Activated CD8-positive, alpha-beta memory T cell treated with anti-CD3 and anti-CD28 coated beads, Interleukin-2, amount 10 ng/mL, durations not matched to agents 7 days and 5 days (primary cell): Measurements from ENCODE around the gene FGG. TPM values are rescaled to one million over a fixed set of nuclear protein-coding genes. Genes with fewer than 3 reads are reported as not detected.

Experiments
- ATAC-seq: fragments of 150-1000 bp; cut with Tn5 transposase; one replicate; pipeline ENCODE4 v1.10.0; 2021; ENCODE audit warnings: moderate library complexity
- CTCF ChIA-PET: fragments of 350-600 bp; sonication (Branson Sonifier 250); formaldehyde crosslinking; loops from one replicate; lab custom pipeline; 2021; ENCODE audit warnings: antibody characterized with exemption; lab: Charles Lee
- DNase-seq: peaks from one replicate; pipeline ENCODE4 v3.0.0-alpha.2; 2020
- H3K27ac Mint-ChIP-seq: one replicate; pipeline ENCODE4 v1.8.0; 2021; ENCODE audit warnings: mild to moderate bottlenecking, mixed read lengths
- H3K27me3 Mint-ChIP-seq: one replicate; pipeline ENCODE4 v1.8.0; 2021; ENCODE audit warnings: mixed read lengths
- H3K36me3 Mint-ChIP-seq: one replicate; pipeline ENCODE4 v1.8.0; 2021; ENCODE audit warnings: mild to moderate bottlenecking, mixed read lengths
- H3K4me1 Mint-ChIP-seq: one replicate; pipeline ENCODE4 v1.8.0; 2021; ENCODE audit warnings: mixed read lengths
- H3K4me3 Mint-ChIP-seq: one replicate; pipeline ENCODE4 v1.8.0; 2021; ENCODE audit warnings: mild to moderate bottlenecking, moderate library complexity, mixed read lengths
- H3K9me3 Mint-ChIP-seq: one replicate; pipeline ENCODE4 v1.8.0; 2022; ENCODE audit warnings: low read depth, mixed read lengths
- total RNA-seq, 2 experiments: library from RNA; stranded (reverse); gene quantifications; one replicate each; pipeline ENCODE4 v1.2.3, GENCODE V29; 2021

FGG gene
- total RNA-seq, 2 experiments from 2014 or later = not detected

DNA sequence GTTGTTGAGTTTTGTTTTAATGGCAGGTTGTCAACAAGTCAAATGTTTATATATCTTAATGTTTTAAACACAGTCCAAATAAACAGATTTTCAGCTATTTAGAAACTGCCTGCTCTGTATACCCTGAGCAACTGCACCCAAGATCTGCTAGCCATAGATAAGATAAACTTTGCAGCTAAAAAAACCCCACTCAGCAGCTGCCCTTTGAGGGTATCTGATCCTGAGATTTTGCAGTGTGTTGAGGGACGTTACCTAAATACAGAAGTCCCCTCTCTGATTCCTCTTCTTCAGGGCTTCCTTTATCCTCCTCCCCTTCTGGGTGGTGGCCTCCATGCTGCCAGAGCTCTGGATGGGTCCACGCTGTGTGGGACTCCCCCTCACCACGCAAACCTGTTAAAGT is 11.0 kb upstream of the FGG start:
- Mint-ChIP-seq H3K27ac (no peak overlapping the region), H3K9me3 (no peaks in the 10 kb centered on the region), H3K27me3 (peaks cover 13% of the 10 kb centered on the region), H3K4me1 (peaks cover 2% of the 10 kb centered on the region), H3K4me3 (no peak overlapping the region), H3K36me3 (no peaks in the 10 kb centered on the region)
- ATAC-seq (no peak), DNase-seq (no peak)
- CTCF ChIA-PET = interaction anchor here (1.2 to 7.2 kb wide), 5 partner anchors 9 to 73 kb away, joined by 3 to 61 read pairs (median 5); partner anchors contain the start of gene PLRG1

DNA sequence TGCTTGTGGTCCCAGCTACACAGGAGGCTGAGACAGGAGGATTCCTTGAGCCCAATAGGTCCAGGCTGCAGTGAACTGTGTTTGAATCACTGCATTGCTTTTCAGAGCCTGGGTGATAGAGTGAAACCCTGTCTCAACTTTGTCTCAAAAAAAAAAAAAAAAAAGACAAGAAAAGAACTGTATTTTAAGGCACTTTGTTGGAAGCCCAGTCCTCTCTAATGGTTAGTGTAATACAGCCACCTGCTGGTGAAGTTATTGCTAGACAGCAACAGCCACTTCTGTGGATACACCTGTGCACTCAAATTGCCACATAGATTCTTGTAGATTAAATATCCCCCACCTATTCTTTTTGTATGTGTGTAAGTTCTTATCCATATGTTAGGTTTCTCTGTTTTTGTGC is 10.1 kb upstream of the FGG start:
- Mint-ChIP-seq H3K36me3 (no peaks in the 10 kb centered on the region), H3K4me1 (peaks cover 2% of the 10 kb centered on the region), H3K4me3 (no peak overlapping the region), H3K27me3 (peaks cover 13% of the 10 kb centered on the region), H3K9me3 (no peaks in the 10 kb centered on the region), H3K27ac (no peak overlapping the region)
- no peak for DNase-seq
- CTCF ChIA-PET = interaction anchor here (0.8 to 7.2 kb wide), 6 partner anchors 9 to 78 kb away, joined by 3 to 61 read pairs (median 4); partner anchors contain the start of gene PLRG1
- peak; percentile 57 for ATAC-seq

DNA sequence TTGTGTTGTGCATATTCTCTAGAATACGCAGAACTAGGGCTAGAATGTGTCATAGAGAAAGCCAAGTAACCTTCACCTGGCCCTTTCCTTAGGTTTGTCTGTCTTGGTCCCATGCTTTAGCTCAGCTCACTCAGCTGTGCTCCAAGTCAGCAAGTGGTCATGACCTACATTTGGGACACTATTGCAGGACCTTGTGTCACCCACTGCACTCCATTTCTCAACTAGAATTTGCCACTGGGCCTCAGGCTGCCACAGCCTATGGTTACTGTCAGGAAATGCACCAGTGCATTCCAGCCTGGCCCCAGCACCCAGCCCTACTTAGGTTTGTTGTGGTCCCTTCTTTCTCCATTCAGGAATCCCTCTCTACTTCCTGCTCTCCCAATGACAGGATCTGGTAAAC is 7.7 kb upstream of the FGG start:
- no peak for ATAC-seq
- no peak for DNase-seq
- Mint-ChIP-seq H3K27ac (no peak overlapping the region), H3K4me1 (peaks cover 7% of the 10 kb centered on the region), H3K9me3 (no peaks in the 10 kb centered on the region), H3K27me3 (peaks cover 3% of the 10 kb centered on the region), H3K36me3 (no peaks in the 10 kb centered on the region), H3K4me3 (no peak overlapping the region)
- CTCF ChIA-PET = interaction anchor here (1.3 to 7.2 kb wide), 5 partner anchors 8 to 69 kb away, joined by 3 to 61 read pairs (median 9); partner anchors contain the start of gene PLRG1

DNA sequence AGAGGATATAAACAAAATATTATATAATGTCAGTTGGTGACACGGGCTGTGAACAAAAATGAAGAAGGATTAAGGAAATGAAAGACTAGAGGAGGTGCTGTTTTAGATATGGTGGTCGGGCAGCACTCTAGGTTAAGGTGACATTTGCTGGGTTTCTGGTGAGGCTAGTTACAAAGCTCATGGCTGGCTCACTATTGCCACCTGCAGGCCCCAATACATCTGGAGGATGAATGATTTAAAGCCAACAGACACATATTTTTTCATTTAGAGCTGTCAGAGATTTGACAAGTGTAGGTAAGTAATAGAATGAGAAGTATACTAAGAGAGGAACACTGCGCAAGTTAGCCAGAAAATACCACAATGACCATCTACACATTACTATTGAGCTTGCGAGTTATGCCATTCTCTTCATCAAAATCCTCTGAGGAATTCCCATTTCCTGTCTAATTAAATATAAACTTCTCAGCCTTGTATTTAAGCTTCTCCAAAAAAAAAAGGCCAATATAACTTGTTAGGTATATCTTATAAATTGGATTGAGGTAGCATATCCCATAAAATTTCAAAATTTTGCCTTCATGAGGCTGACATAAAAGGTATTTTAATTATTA is 6.4 kb upstream of the FGG start:
- H3K4me3 Mint-ChIP-seq = no peak overlapping the region
- no peaks in the 10 kb centered on the region for H3K9me3 Mint-ChIP-seq
- H3K36me3 Mint-ChIP-seq = no peaks in the 10 kb centered on the region
- peaks cover 4% of the 10 kb centered on the region for H3K27me3 Mint-ChIP-seq
- peaks cover 7% of the 10 kb centered on the region for H3K4me1 Mint-ChIP-seq
- no peak overlapping the region for H3K27ac Mint-ChIP-seq
- DNase-seq (peak; percentile 75), ATAC-seq (peak; percentile 82)
- CTCF ChIA-PET = interaction anchor here (0.6 to 7.2 kb wide), 11 partner anchors 13 to 114 kb away, joined by 3 to 61 read pairs (median 4); partner anchors contain the start of gene PLRG1

DNA sequence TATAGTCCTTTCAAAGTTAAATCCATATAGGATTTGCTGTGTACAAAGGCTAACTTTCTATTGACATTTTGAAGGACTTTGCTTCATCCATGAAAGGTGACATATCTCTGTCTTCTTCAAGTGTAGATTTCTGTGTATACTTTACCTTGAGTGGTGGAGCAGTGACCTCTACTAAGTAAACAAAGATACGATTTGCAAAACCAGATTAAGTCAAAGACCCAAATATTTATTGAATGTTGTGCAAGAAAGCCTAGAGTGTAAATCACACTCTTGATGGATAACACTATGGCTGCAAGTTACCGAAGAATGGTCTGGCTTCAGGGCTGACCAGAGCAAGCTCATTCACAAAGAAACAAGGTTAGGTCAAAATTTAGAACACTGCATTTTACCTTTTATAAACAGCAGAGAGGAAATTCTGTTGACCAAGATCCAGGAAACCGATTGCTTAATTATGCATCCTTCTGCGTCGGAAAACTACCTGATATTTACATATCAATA is 5.4 kb upstream of the FGG start:
- ATAC-seq = no peak
- CTCF ChIA-PET = interaction anchor here (1.3 to 7.2 kb wide), 6 partner anchors 12 to 66 kb away, joined by 4 to 61 read pairs (median 8); partner anchors contain the start of gene PLRG1

DNA sequence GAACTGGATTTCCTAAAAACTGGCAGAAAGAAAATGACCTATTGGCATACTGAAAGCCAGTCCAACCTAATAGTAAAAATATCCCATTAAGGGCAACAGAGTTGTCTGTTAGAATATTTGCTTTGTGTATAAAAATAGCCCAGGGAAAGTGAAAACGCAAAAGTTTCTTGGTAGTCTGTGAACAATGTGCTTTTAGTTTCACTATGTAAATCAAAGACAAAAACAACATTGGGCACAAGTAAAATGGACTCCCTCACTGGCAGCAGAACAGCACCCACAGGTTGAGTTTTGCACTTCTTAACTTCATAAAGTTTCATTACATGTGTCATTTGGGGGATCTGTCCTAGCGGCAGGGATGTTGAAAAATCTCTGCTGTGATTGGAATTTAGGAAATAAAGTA is 4.3 kb upstream of the FGG start:
- Mint-ChIP-seq H3K36me3 (no peaks in the 10 kb centered on the region), H3K27ac (no peak overlapping the region), H3K27me3 (peaks cover 14% of the 10 kb centered on the region), H3K4me1 (peaks cover 7% of the 10 kb centered on the region), H3K9me3 (no peaks in the 10 kb centered on the region), H3K4me3 (no peak overlapping the region)
- no peak for DNase-seq
- ATAC-seq = peak; percentile 57
- CTCF ChIA-PET = interaction anchor here (0.9 to 1.4 kb wide), 3 partner anchors 58 to 66 kb away, joined by 3 to 7 read pairs (median 3); no protein-coding TSS in a partner anchor

More for the DNA sequence above, 5.4 kb upstream of the FGG start:
- H3K36me3 Mint-ChIP-seq = no peaks in the 10 kb centered on the region
- no peaks in the 10 kb centered on the region for H3K9me3 Mint-ChIP-seq
- H3K27ac Mint-ChIP-seq = no peak overlapping the region
- no peak for DNase-seq
- H3K4me3 Mint-ChIP-seq = no peak overlapping the region
- peaks cover 8% of the 10 kb centered on the region for H3K27me3 Mint-ChIP-seq
- peaks cover 7% of the 10 kb centered on the region for H3K4me1 Mint-ChIP-seq

DNA sequence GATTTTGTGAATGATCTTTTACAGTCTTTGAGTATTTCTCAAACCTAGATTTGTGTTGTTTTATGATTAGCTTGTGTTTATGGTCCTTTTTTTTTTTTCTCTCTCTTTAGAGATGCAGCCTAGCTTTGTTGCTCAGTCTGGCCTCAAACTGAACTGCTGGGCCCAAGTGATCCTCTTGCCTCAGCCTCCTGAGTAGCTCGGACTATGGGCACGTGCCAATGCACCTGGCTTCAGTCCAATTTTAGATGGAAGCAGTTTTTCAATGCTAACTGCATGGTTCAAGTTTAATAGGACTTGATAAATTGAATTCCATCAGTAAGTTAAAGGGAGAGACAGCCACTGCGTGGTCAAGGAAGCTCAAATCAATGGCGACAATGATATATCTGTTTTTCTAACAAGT is 3.8 kb upstream of the FGG start:
- H3K4me3 Mint-ChIP-seq = no peak overlapping the region
- no peaks in the 10 kb centered on the region for H3K36me3 Mint-ChIP-seq
- ATAC-seq (no peak), DNase-seq (no peak)
- CTCF ChIA-PET = interaction anchor here (0.9 to 1.4 kb wide), 3 partner anchors 57 to 65 kb away, joined by 3 to 7 read pairs (median 3); no protein-coding TSS in a partner anchor
- H3K4me1 Mint-ChIP-seq = peaks cover 7% of the 10 kb centered on the region
- peaks cover 17% of the 10 kb centered on the region for H3K27me3 Mint-ChIP-seq
- H3K27ac Mint-ChIP-seq = no peak overlapping the region
- H3K9me3 Mint-ChIP-seq = no peaks in the 10 kb centered on the region

- Mint-ChIP-seq H3K27ac (no peak overlapping the region), H3K4me3 (no peak overlapping the region)
These were observed 2.8 kb upstream of the FGG start for GRCh38 chr4:154615211-154615610.

GRCh38 chr4:154614306-154614705 is 1.9 kb upstream of the FGG start:
- ATAC-seq = no peak
- H3K27ac Mint-ChIP-seq = no peak overlapping the region
- peaks cover 7% of the 10 kb centered on the region for H3K4me1 Mint-ChIP-seq
- peaks cover 23% of the 10 kb centered on the region for H3K27me3 Mint-ChIP-seq
- CTCF ChIA-PET = interaction anchor here (1.0 to 1.5 kb wide), 2 partner anchors 58 to 62 kb away, joined by 3 read pairs; no protein-coding TSS in a partner anchor
- H3K9me3 Mint-ChIP-seq = no peaks in the 10 kb centered on the region
- H3K4me3 Mint-ChIP-seq = no peak overlapping the region
- no peak for DNase-seq
- no peaks in the 10 kb centered on the region for H3K36me3 Mint-ChIP-seq

More at GRCh38 chr4:154615211-154615610, 2.8 kb upstream of the FGG start:
- ATAC-seq (no peak), DNase-seq (no peak)
- no peaks in the 10 kb centered on the region for H3K36me3 Mint-ChIP-seq
- H3K27me3 Mint-ChIP-seq = peaks cover 20% of the 10 kb centered on the region
- no peaks in the 10 kb centered on the region for H3K9me3 Mint-ChIP-seq
- CTCF ChIA-PET = interaction anchor here (1.0 to 1.5 kb wide), 3 partner anchors 56 to 63 kb away, joined by 3 to 7 read pairs (median 3); no protein-coding TSS in a partner anchor
- peaks cover 7% of the 10 kb centered on the region for H3K4me1 Mint-ChIP-seq

DNA sequence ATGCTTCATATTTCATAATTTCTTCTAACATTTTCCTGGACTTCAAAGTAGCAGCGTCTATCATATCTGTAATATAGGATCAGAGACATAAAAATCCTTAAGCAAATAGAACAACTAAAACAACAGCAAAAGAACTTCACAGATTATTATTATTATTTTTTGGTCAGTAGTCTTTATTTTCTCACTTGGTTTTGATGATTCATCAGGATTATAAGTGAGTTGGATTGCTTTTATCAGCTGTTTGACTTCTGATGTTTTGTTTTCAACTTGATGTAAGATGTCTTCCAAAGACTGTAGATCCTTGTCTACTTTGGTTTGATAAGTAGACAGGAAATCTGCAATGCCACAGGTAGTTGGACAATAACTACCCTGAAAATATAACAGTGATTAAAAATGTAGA is 623 bp downstream of the FGG start:
- Mint-ChIP-seq H3K4me3 (no peak overlapping the region), H3K27ac (no peak overlapping the region), H3K27me3 (peaks cover 39% of the 10 kb centered on the region), H3K9me3 (no peaks in the 10 kb centered on the region), H3K36me3 (no peaks in the 10 kb centered on the region), H3K4me1 (peaks cover 4% of the 10 kb centered on the region)
- CTCF ChIA-PET = interaction anchor here (1.4 to 1.9 kb wide), 2 partner anchors 13 to 53 kb away, joined by 3 to 4 read pairs; no protein-coding TSS in a partner anchor
- no peak for ATAC-seq
- DNase-seq = no peak

GRCh38 chr4:154610582-154610981 is 1.9 kb downstream of the FGG start:
- no peaks in the 10 kb centered on the region for H3K36me3 Mint-ChIP-seq
- CTCF ChIA-PET = interaction anchor here (1.6 to 2.3 kb wide), 2 partner anchors 52 to 58 kb away, joined by 3 to 6 read pairs; no protein-coding TSS in a partner anchor

GRCh38 chr4:154609532-154609931 is 2.9 kb downstream of the FGG start:
- Mint-ChIP-seq H3K9me3 (no peaks in the 10 kb centered on the region), H3K4me1 (no peaks in the 10 kb centered on the region), H3K27ac (no peak overlapping the region), H3K27me3 (peaks cover 44% of the 10 kb centered on the region), H3K4me3 (no peak overlapping the region), H3K36me3 (no peaks in the 10 kb centered on the region)
- CTCF ChIA-PET = interaction anchor here (1.1 to 2.3 kb wide), 3 partner anchors 11 to 57 kb away, joined by 3 to 6 read pairs (median 3); no protein-coding TSS in a partner anchor
- no peak for DNase-seq
- ATAC-seq = no peak

More at GRCh38 chr4:154610582-154610981, 1.9 kb downstream of the FGG start:
- DNase-seq (no peak), ATAC-seq (no peak)
- Mint-ChIP-seq H3K9me3 (no peaks in the 10 kb centered on the region), H3K27me3 (peaks cover 41% of the 10 kb centered on the region), H3K4me3 (no peak overlapping the region), H3K4me1 (no peaks in the 10 kb centered on the region), H3K27ac (no peak overlapping the region)
